Cerebellar cortex (tissue), 1 donor: Measurements from ENCODE around the gene TFIP11.

Experiments
- DNase-seq: peaks from one replicate; pipeline ENCODE4 v3.0.0-alpha.2; 2015; ENCODE audit warnings: low spot score

TFIP11 gene

DNA sequence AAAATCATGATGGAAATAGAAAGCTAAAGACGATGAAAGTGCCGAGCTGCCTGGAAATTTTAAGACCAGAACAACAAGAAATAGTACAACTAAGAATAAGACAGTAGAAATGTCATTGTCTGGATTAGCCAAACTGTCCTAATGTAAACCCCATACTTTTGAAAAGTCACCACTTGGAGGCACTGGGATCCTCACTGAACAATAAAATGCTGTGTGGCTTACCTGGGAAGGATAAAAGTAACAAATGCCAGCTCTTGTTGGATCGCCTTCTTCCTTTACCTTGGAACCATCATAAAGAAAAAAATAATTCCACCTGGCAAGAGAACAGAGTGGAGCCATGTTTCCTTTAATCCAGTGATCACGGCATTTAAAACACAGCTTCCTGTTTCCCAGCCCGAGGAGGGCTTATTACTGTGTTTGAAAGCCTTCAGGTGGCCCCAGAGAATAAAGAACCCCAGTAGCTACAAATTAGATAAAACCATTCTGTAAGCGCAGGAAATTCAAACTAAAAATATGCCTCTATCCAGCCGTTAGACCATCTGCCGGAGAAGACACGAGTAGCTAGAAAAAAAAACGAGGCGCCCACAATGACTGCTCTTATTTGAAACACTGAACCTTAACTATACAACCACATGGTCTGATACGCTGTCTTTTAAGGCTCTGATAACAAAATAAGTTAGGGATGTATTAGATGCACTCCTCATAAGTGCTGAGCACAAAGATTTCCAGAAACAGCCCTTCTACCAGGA lies 33.1 kb downstream of the TFIP11 start:
- DNase-seq, result peak; percentile 82

DNA sequence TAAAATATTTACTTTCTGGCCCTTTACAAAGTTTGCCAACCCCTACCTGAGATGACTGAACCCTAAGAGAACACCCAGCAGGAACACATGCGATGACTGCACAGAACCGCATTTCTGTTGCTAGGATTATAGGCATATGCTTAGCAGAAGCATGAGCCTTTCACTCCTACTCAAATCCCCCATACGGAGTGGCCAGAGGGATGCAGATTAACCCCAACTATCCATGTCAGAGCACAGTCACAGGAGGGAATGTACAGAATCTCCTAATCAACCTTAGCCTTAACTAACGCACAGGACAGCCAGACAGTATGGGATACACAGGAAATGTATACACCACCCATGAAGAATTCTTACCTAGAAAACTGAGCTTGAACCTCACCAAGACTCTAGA lies 34.9 kb downstream of the TFIP11 start:
- peak; percentile 58 for DNase-seq

DNA sequence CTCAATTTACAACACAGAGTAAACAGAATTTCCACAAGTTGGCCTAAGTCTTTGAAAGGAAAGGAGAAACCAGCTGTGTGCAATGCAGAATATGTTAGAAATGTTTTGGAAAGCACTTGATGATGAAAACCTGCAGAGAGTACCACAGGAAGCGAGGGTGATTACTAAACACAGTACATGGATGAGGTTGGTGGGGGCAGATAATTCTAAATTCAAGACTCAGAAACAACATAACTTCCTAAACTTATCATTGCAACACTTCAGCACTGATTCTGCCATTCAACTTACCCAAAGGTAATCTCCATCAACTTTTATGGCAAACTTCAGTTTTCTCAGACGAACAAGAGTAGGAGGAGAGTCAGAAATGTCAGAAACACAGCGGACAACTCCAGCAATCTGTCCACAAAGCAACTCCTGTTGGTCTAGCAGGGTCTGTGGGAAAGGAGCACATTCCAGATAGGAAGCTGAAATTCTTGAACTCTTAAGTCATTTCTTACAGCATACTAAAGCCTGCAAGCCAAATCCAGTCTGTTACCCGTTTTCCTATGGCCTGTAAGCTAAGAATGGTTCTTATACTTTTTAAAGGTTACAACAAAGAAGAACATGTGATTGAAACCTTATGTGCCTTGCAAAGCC lies 35.5 kb downstream of the TFIP11 start:
- DNase-seq, result no peak

DNA sequence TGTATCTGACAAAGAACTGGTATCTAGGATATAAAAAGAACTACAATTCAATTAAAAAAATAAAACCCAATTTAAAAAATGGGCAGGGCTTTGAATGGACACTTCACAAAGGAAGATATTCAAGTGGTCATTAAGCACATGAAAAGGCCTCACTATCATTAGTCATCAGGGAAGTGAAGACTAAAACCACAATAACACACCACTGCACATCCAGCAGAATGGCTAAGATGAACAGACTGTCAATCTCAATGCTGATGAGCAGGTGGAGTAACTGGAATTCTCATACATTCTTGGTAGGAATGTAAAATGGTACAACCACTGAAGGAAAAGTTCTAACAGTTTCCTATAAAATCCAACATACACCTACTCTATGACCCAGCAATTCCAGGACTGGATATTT lies 37.6 kb downstream of the TFIP11 start:
- no peak for DNase-seq

DNA sequence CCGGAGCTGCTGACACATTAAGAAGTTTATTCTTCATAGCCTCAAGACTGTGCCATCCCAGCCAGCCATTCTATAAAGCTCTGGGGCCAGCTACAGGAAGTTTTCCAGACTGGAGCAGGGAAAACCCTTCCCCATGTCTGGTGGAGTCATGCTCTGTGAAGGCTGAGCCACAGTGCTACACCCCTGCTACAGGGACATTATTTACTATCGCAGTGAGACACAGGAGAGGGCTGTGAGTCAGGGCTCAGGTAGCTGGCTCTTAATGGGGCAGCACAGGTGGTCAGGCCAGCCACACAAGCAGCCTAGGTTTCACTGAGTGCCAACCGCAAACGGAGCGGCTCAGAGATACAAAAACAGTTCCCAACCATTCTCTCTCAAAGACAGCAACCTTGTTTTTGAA lies 40.8 kb downstream of the TFIP11 start:
- peak; percentile 60 for DNase-seq

DNA sequence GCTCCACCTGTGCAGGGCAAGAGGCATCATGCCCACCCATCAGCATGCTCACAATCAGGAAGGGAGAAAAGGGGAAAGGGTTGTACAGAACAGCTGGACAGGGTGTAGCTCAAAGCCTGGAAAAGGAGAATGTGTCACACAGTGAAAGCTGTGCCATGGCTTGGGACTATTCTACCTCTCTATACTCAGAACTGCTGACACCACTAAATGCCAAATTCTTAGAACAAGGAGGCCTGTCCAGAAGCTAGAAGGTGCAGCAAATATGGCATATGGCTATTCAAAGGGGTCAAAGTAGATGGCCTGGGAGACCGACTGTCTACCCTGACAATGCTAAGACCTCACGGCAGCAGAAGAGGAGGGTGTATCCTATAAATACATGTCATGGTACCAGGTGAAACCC lies 41.5 kb downstream of the TFIP11 start:
- no peak for DNase-seq

DNA sequence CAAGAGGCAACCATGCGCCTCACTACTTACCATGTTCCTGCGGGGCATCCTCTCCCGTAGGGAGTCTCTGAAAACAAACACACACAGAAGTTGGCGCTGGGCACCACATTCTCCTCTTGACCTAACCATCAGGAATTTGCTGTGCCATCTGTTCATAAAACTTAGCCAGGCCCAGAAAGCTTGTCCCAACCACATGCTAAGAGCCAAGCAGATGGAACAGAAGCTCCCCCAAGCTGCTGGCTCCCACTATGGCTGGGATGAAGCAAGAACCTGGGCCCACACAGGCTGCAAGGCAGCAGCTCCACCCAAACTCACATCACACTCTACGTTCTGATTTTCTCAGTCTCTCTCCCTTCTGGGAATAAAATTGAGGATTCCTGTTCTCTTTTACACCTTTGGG lies 46.1 kb downstream of the TFIP11 start:
- DNase-seq, result peak; percentile 99

DNA sequence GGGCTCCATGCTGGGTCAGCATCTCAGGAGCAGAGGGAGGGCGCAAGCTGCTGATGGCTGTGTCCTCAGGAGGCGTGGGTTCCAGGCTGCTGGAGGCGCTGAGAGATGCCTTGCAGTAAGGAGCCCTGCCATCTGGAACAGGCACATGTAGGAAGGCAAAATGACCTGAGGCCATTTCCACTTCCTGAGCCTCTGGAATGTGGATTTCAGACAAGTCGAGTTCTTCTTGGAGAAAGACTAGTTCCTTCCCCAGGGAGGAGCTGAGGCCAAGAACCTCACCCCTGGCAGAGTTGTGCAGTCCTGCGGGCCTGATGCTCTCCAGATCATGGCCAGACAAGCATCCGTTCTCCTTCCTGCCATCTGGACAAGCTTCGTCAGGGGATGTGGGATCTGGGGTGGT lies 48.0 kb downstream of the TFIP11 start:
- no peak for DNase-seq

DNA sequence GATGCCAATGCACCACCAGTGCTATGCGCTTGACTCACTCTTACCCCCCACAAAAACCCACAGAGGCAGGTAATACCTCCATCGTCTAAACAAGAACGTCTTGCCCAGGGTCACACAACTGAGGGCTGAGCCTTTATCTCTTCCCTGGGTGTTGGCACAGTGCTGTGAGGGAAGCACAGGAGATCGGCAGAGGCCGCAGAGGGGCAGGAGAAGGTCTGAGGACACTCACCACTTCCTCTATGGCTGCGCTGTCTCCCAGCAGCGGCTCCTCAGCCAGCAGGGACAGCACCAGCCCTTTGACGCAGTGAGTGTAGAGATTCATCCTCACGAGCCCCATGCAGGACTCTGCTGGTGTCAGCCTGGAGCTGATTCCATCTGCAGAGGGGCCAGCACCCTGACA lies 48.6 kb downstream of the TFIP11 start:
- DNase-seq, result no peak

DNA sequence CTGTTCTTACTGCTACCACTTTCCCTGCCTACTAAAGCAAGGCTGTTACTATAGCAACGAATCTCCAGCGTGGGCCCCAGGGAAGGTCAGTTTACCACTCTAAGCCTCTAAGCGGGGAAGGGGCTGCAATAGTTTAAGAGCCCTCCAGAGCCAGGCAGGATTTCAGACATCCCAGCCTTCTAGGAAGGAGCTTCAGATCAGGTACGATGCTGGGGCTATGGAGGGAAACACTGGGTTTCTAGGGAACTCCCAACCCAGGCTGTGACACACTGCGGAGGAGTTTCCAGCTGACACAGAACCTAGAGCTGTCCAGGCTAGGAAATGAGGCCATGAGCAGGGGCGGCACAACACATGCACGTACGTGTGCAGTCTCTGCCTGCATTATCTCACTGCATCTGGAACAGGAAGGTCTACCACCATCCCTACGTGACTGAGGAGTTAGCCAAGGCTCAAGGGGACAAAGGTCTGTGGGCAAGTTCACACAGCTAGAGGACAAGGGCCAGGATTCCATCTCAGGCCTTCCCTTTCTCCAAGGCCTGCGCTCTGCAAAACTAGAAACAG lies 49.1 kb downstream of the TFIP11 start:
- DNase-seq, result no peak

DNA sequence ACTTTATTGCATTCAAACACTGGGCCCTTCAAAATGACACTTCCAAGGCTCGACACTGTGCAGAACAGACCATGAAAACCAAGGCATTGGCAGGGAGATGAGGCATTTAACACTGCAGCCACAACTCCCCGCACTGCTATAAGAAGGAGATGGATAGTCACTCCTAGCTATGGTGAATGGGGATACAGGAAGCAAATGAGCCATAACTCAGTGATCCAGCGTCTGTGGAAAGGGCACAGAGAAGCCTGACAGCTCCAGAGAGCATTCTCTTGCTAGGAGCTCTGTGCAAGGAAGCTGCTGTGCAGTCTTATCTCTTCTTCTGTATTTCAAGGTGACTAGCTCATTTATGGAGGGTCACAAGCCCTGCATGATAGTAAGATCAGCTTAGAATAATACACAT lies 49.6 kb downstream of the TFIP11 start:
- DNase-seq, result no peak

DNA sequence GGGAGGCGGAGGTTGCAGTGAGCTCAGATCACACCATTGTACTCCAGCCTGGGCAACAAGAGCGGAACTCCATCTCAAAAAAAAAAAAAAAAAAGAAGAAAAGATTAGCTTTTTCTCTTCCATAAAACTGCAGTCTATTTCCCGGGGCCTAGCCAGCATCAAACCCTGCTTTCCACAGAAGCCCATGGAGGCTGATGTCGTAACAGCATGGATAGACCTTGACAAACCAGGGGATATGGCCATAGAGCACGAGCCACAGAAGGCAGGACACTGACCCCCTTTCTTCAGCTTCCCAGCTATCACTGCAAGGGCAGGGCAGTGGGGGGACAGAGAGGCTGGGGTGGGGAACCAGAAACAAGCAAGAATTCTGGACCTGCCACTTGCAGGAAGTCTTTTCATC lies 50.2 kb downstream of the TFIP11 start:
- no peak for DNase-seq

DNA sequence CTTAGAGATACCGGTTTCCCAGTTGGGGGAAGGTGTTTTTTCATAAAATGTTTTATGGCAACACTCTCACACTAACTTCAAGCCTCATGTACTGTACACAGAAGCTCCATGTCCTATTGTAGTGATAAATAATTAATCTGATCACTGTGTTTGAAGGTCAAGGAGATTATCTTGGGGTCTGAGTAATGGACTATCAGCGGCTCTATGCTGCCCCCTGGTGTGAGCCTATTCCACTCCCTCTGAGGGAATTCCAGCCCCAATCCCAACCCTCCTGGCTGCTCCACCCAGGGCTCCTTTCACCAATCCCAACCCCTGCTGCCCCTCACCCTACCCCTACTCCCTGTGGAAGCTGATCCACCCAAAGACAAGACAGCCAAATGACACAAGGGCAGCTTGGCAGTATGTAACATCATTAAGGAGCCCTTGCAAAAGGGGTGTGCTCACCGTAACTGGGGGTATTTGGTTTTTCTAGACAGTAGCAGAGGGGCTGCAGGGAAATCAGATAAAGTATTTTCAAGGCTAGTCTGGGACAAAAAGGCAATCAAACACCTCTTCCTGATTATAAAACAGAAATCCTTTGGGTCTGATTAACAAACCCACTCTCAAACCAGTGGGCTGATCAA lies 51.0 kb downstream of the TFIP11 start:
- DNase-seq, result peak; percentile 78

DNA sequence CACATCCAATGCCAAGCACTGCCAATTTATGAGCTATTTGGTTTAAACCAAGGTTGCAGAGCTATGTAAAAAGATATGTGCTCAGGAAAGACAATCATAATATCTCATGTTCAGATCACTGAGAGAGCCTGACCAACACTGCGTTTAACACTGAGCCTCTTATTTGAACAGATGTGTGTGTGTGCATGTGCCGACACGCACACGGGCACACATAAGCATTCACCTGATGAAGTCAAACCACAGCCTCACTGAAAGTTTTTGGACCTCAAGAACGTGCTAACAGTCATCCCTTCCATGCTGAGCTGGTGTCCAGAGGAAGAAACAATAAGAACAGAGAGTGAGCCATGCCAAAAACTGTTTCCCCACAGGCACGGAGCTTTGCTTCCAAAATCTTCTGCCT lies 52.1 kb downstream of the TFIP11 start:
- DNase-seq, result no peak

DNA sequence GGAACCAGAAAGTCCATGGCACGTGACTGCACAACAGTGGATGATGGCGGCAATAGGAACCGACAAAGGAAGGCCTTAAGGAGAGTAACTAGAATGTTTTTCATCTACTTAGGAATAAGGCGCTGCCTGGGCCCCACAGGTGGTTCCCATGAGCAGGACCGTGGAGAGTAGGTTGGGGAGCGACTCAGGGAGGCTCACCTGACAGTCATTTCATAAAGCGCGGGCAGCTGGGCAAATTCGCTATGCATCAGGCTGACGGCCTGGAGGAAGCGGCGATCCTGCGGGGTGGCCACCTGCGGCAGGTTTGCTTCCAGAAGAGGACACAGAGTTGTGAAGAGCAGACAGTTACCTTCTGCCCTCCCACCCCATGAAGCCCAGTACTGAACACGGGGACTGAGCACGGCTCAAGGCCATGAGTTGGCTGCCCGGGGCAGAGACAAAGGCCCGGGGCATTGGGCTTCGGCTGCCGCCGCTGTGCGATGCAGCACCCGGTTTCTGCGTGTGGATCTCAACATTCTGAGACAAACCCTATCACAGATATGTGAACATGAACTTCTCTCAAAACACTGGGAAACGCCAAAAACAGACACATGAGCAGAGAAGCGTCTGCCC lies 54.5 kb downstream of the TFIP11 start:
- no peak for DNase-seq

DNA sequence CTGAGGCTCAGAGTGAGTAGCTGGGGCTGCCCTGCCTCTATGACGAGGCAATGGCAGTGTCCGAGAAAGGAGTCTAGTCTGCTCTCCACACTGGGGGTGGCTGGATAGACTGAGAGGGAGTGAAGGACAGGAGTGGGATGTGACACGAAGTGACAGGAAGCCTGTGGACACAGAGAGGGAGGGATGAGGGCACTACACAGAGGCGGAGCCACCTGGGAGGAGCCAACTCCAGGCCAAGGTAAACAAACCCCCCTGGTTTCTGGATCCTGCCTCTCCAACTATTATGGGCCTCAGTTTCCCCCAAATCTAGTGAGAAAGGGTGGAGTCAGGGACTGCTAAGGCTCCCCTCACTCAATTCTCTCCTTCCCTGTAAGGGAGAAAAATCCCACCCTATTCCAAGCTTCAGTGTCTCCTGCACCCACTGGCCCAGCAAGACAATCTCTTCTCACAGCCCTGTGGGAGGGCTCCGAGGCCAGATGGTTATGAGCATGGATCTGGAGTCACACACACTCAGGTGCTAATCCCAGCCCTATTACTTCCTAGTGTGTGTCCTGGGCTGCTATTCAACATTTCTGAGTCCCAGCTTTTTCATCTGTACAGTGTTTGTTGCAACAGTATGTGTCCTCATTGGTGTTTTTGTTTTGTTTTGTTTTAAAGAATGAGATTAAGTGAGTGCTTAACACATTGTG lies 58.3 kb downstream of the TFIP11 start:
- DNase-seq, result peak; percentile 74

DNA sequence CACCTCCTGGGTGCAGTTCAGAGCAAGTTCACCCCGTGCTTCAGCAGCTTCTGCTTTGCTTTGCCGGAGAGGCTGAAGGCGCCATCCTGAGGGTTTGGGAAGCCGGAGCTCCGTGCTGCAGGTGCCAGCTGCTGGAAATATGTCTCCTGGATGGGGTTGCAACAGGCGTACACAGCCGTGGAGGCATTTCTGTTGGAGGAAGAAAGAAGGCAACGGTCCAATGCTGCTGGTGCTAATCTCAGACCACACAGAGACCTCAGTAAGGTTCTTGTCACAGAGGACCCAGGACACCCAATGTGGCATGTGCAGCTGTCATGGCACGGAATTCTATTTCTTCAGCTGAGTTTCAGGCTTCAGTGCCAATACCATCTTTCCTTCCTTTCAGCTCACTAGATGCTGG lies 59.1 kb downstream of the TFIP11 start:
- DNase-seq, result peak; percentile 48

DNA sequence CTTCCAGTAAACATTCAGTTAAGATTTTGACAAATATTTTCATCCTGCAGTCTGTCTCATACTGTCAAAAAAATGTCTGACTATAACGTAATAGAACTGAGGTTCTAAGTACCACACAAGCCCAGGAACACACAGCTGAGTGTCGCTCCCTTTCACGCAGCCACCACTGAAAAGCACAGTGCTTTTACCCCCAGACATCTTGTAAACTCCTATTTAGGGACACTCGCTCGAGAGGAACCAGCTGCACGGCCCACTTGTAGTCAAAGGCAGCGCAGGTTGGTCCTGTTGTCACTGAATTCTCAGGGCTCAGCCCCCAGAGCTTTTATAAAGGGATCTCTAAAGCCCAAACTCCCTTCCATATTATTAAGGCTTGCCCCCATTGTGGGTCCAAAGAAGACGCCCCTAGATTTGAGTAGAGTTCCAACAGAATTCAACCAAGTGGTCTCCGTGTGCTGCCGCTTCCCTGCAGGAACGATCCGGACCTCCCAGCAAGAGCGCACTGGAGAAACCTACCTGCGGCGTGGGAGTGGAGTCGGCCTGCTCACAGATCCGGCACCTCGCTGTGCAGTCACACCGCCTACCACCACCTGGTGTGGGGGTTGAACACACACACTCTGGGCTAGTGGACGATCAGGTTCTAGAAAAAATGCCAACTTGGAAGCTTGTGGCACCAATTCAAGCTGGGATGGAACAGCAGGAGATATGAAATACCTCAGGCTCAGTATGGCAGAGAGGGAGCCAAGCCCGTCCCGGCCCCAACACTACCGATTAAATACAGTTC lies 59.8 kb downstream of the TFIP11 start:
- peak; percentile 79 for DNase-seq

DNA sequence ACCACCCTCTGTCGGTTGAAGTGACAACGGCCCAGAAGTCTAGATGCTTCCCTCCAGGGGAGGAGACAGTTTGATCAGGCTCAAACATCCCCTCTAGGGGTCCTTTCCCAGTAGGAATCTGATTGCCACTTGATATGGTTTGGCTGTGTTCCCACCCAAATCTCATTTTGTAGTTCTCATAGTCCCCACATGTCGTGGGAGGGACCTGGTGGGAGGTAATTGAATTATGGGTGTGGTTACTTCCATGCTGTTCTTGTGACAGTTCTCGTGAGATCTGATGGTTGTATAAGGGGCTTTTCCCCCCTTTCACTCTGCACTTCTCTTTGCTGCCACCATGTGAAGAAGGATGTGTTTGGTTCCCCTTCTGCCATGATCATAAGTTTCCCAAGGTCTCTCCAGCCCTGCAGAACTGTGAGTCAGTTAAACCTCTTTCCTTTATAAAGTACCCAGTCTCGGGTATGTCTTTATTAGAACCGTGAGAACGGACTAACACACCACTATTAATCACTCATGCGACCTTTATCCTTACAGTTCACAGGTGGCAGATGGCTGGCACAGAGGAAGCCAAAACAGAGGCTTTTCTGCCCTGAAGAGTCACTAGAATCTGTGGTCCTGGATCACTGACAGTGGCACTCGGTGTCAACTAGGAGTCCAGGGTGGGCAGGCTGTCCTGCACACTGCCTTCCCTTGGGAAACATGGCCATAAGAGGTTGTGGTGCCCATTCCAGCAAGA lies 61.7 kb downstream of the TFIP11 start:
- DNase-seq, result no peak

DNA sequence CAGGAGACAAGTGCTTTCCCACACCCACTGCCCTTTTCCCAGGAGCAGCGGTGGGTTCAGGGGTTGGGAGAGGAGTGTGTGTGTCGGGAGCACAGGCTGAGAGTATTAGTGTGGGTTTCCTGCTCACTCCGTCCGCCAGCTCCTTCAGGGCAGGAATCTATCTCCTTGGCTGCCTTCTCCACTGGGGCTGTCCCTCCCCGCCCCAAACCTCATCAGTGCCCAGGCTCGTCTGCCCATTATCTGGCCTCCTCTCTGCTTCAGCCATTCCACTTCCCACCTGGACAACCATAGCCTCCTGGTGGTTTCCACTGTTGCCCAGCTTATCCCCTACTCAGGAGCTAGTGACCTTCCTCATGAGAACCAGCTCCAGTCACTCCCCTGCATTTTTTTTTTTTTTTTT lies 63.3 kb downstream of the TFIP11 start:
- peak; percentile 56 for DNase-seq

DNA sequence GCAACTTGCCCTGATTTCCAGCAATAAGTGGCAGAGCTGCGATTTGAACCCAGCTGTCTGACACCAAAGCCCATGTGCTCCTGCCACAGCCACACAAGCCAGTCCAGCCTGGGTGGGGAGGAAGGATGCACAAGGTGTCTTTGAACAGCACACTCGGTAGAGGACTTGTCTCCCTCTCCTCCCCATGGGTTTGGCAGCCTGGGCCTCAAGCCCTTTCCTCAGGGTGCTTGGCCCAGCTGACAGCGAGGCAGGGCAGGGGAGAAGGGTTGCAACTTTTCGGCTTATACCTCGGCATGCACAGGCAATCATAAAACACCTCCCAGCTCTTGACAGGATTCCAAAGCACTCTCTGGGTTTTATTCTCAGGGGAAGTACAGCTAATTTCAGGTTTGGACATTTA lies 63.9 kb downstream of the TFIP11 start:
- DNase-seq, result peak; percentile 36
